NB4 (cell line): Measurements from ENCODE around the gene ABI3.

Source experiments
- DNase-seq: peaks from one replicate; pipeline ENCODE4 v3.0.0; 2010; ENCODE audit warnings: low read depth
- H3K4me3 ChIP-seq: one replicate; pipeline ENCODE4 v1.5.1; 2011; ENCODE audit warnings: mild to moderate bottlenecking, low read depth, low read length, moderate library complexity
- MAX ChIP-seq: IDR thresholded peaks from 2 replicates; pipeline ENCODE4 v1.6.1; 2011; ENCODE audit warnings: low read depth, low read length
- MYC ChIP-seq: IDR thresholded peaks from 2 replicates; pipeline ENCODE4 v1.6.1; 2011; ENCODE audit warnings: low read depth, low read length
- POLR2A ChIP-seq: IDR thresholded peaks from 2 replicates; pipeline ENCODE4 v1.6.1; 2011; ENCODE audit warnings: mild to moderate bottlenecking; ENCODE audit not compliant: insufficient read length; ENCODE audit errors: extremely low read depth
- TF ChIP-seq, protein P1 (sequence below): IDR thresholded peaks from one replicate; pipeline ENCODE4 v1.5.1; 2012; ENCODE audit warnings: low read depth, low read length

Gene ABI3

GRCh38 chr17:49203796-49204195 lies 6.7 kb upstream of the ABI3 start:
- DNase-seq = no peak
- TF ChIP-seq, protein P1, sequence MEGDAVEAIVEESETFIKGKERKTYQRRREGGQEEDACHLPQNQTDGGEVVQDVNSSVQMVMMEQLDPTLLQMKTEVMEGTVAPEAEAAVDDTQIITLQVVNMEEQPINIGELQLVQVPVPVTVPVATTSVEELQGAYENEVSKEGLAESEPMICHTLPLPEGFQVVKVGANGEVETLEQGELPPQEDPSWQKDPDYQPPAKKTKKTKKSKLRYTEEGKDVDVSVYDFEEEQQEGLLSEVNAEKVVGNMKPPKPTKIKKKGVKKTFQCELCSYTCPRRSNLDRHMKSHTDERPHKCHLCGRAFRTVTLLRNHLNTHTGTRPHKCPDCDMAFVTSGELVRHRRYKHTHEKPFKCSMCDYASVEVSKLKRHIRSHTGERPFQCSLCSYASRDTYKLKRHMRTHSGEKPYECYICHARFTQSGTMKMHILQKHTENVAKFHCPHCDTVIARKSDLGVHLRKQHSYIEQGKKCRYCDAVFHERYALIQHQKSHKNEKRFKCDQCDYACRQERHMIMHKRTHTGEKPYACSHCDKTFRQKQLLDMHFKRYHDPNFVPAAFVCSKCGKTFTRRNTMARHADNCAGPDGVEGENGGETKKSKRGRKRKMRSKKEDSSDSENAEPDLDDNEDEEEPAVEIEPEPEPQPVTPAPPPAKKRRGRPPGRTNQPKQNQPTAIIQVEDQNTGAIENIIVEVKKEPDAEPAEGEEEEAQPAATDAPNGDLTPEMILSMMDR = no peak
- TF ChIP-seq MAX = no peak
- TF ChIP-seq MYC = no peak
- no peak for TF ChIP-seq POLR2A
- no peak overlapping the region for H3K4me3 ChIP-seq

GRCh38 chr17:49204516-49204915 lies 6.0 kb upstream of the ABI3 start:
- DNase-seq = no peak
- TF ChIP-seq, protein P1 = no peak
- TF ChIP-seq MYC = no peak
- no peak for TF ChIP-seq MAX
- TF ChIP-seq POLR2A = no peak
- H3K4me3 ChIP-seq = no peak overlapping the region

- TF ChIP-seq MAX (no peak), MYC (no peak), POLR2A (no peak)
- TF ChIP-seq, protein P1 = no peak
- no peak for DNase-seq
- no peak overlapping the region for H3K4me3 ChIP-seq
Measured at GRCh38 chr17:49209061-49209571, 1.4 kb upstream of the ABI3 start.

DNA sequence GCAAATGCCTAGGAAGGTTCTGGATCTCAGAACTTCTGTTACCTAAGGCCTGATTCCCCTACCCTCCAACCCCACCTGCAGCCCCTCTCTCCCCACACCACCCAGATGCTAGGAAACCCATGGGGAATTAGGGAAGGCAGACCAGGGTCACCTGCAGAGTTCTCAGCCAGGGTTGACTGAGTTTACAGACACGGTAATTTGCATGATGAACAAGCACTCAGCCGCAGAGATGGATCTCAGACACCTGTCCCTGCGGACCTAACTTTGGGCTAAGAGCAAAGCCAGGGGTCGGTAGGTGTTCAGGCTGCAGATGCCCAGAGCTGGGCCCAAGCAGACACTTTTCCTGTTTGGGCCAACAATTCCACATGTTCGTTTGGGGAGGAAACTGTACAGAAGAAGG lies 2.9 kb downstream of the ABI3 start:
- no peak for DNase-seq
- TF ChIP-seq, protein P1 = no peak
- TF ChIP-seq MYC (no peak), MAX (no peak), POLR2A (no peak)
- no peak overlapping the region for H3K4me3 ChIP-seq

- TF ChIP-seq MAX (no peak), MYC (no peak), POLR2A (no peak)
- TF ChIP-seq, protein P1 = no peak
- no peak overlapping the region for H3K4me3 ChIP-seq
- no peak for DNase-seq
Measured at GRCh38 chr17:49213847-49214246, 3.3 kb downstream of the ABI3 start.
